DND-41 (cell line): ENCODE results near the gene OGDHL.
"Not testable (repeated sequence)": the region's sequence is repeated elsewhere in the genome, so short reads cannot be mapped to it uniquely, and the experiment has no call there.

Experiments used
- ATAC-seq: fragments of 200-7000 bp; cut with Tn5 transposase; 3 replicates; pipeline ENCODE4 v1.9.1; 2021; ENCODE audit warnings: low read depth; ENCODE audit not compliant: insufficient read depth
- DNase-seq: peaks from one replicate; pipeline ENCODE4 v3.0.0-alpha.2; 2020
- H2AFZ ChIP-seq: 2 replicates; pipeline ENCODE4 v1.6.0; 2012; ENCODE audit warnings: low read depth, low read length
- H3K27ac ChIP-seq: 2 replicates; pipeline ENCODE4 v1.5.1; 2012; ENCODE audit warnings: low read length, inconsistent platforms
- H3K27me3 ChIP-seq: fragments of 200-600 bp; sonication (generic); 2 replicates; pipeline ENCODE4 v1.6.0; 2012; ENCODE audit warnings: low read length, mild to moderate bottlenecking, inconsistent platforms; ENCODE audit not compliant: insufficient read depth, poor library complexity
- H3K36me3 ChIP-seq: 2 replicates; pipeline ENCODE4 v1.5.1; 2012; ENCODE audit warnings: low read length, inconsistent platforms; ENCODE audit not compliant: insufficient read depth
- H3K4me1 ChIP-seq: 2 replicates; pipeline ENCODE4 v1.5.1; 2012; ENCODE audit warnings: mild to moderate bottlenecking, low read length; ENCODE audit not compliant: insufficient read depth
- H3K4me2 ChIP-seq: 2 replicates; pipeline ENCODE4 v1.6.0; 2012; ENCODE audit warnings: mild to moderate bottlenecking, moderate library complexity, low read length, inconsistent platforms; ENCODE audit not compliant: insufficient read depth
- H3K4me3 ChIP-seq, 2 experiments: fragments of 200-600 bp in 1 of 2; shearing (Covaris generic) in 1 of 2; 2 replicates each; pipeline ENCODE4 v1.5.1; 2012 to 2016; ENCODE audit warnings: inconsistent platforms in 2 of 2, low read length in 2 of 2, mild to moderate bottlenecking in 2 of 2, low read depth in 1 of 2, moderate library complexity in 1 of 2
- H3K79me2 ChIP-seq: 2 replicates; pipeline ENCODE4 v1.6.0; 2012; ENCODE audit warnings: low read length, inconsistent platforms; ENCODE audit not compliant: insufficient read depth
- H3K9ac ChIP-seq: 2 replicates; pipeline ENCODE4 v1.6.0; 2012; ENCODE audit warnings: low read depth, mild to moderate bottlenecking, inconsistent platforms, low read length, moderate library complexity
- H3K9me3 ChIP-seq: 2 replicates; pipeline ENCODE4 v1.5.1; 2012; ENCODE audit warnings: low read length, moderate library complexity, mild to moderate bottlenecking, inconsistent platforms; ENCODE audit not compliant: insufficient read depth, severe bottlenecking
- H4K20me1 ChIP-seq: 2 replicates; pipeline ENCODE4 v1.6.0; 2012; ENCODE audit warnings: low read length; ENCODE audit not compliant: insufficient read depth
- CTCF ChIP-seq: IDR thresholded peaks from 2 replicates; pipeline ENCODE4 v1.5.1; 2012; ENCODE audit warnings: borderline replicate concordance, low read length, moderate library complexity, mild to moderate bottlenecking; ENCODE audit not compliant: poor library complexity, severe bottlenecking; ENCODE audit errors: extremely low read depth
- EZH2 ChIP-seq: IDR thresholded peaks from 3 replicates; pipeline ENCODE4 v1.6.1; 2012; ENCODE audit warnings: borderline replicate concordance, low read depth, mild to moderate bottlenecking, moderate library complexity, low read length, inconsistent platforms; ENCODE audit not compliant: severe bottlenecking

Gene OGDHL

GRCh38 chr10:49734676-49735075, 27.4 kb downstream of the OGDHL start:
- Histone ChIP-seq H3K4me3 (no peak overlapping the region), H3K36me3 (no peaks in the 10 kb centered on the region), H3K79me2 (no peaks in the 10 kb centered on the region), H2AFZ (no peak overlapping the region), H3K9me3 (no peaks in the 10 kb centered on the region), H3K9ac (no peak overlapping the region), H3K4me2 (no peak overlapping the region), H3K27ac (no peak overlapping the region), H4K20me1 (no peaks in the 10 kb centered on the region; the same call in 1 of the 2 replicates), H3K4me1 (no peaks in the 10 kb centered on the region), H3K27me3 (no peaks in the 10 kb centered on the region)
- TF ChIP-seq EZH2 (no peak), CTCF (no peak)
- ATAC-seq, result no peak
- no peak for DNase-seq

GRCh38 chr10:49733866-49734265, 28.3 kb downstream of the OGDHL start:
- Histone ChIP-seq H3K9ac (no peak overlapping the region), H3K27me3 (no peaks in the 10 kb centered on the region), H3K36me3 (no peaks in the 10 kb centered on the region), H3K4me2 (no peak overlapping the region), H4K20me1 (no peaks in the 10 kb centered on the region), H3K9me3 (no peaks in the 10 kb centered on the region), H3K27ac (no peak overlapping the region), H3K4me3 (no peak overlapping the region), H3K79me2 (no peaks in the 10 kb centered on the region), H3K4me1 (no peaks in the 10 kb centered on the region), H2AFZ (no peak overlapping the region)
- ATAC-seq, result no peak
- DNase-seq, result no peak
- TF ChIP-seq EZH2 (no peak), CTCF (no peak)

- no peak for DNase-seq
- ATAC-seq, result no peak
- TF ChIP-seq CTCF (no peak), EZH2 (no peak)
These were observed 35.5 kb downstream of the OGDHL start for GRCh38 chr10:49726593-49726992.

GRCh38 chr10:49715157-49715556, 47.0 kb downstream of the OGDHL start:
- H2AFZ ChIP-seq, H3K4me2 ChIP-seq, H3K9me3 ChIP-seq, H3K4me3 ChIP-seq, H3K4me1 ChIP-seq, H3K27me3 ChIP-seq, H4K20me1 ChIP-seq, ATAC-seq, DNase-seq, H3K36me3 ChIP-seq, H3K79me2 ChIP-seq, H3K27ac ChIP-seq, H3K9ac ChIP-seq: not testable (repeated sequence)

More at GRCh38 chr10:49726593-49726992, 35.5 kb downstream of the OGDHL start:
- Histone ChIP-seq H2AFZ (no peak overlapping the region), H3K27ac (no peak overlapping the region), H3K79me2 (no peaks in the 10 kb centered on the region), H4K20me1 (no peaks in the 10 kb centered on the region), H3K4me3 (no peak overlapping the region), H3K27me3 (no peaks in the 10 kb centered on the region), H3K4me2 (no peak overlapping the region), H3K4me1 (no peaks in the 10 kb centered on the region), H3K9ac (no peak overlapping the region), H3K9me3 (peaks cover 12% of the 10 kb centered on the region), H3K36me3 (no peaks in the 10 kb centered on the region)
